Stimulated activated CD4-positive, alpha-beta T cell treated with anti-CD3 and anti-CD28 coated beads, Interleukin-12 subunit alpha, Interleukin-12 subunit beta, amount 100 ng/mL, for 48 hours (primary cell): ENCODE results near the gene ZFYVE1.

Experiments used
- DNase-seq, 3 donors: peaks; one replicate each; pipeline ENCODE4 v3.0.0-alpha.2; 2020; ENCODE audit warnings: low read depth in 2 of 3, low spot score in 1 of 3

ZFYVE1 gene

DNA sequence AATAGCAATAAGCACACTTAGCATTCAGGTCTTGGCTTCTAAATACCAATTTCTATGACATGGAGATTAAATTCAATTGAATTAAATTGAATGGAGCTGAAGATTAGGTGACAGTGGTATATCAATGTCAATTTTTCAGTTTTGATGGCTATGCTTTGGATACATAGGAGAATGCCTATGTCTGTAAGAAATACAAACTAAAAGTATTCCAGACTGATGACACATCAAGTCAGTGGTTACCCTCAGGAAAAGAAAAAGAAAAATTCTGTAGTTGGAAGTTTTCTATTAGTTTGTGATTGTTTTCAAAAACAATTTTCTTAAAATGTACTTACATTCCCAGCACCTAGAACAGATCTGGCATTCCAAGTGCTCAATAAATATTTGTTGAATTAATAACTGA is 105.5 kb downstream of the ZFYVE1 start:
- no peak for DNase-seq

DNA sequence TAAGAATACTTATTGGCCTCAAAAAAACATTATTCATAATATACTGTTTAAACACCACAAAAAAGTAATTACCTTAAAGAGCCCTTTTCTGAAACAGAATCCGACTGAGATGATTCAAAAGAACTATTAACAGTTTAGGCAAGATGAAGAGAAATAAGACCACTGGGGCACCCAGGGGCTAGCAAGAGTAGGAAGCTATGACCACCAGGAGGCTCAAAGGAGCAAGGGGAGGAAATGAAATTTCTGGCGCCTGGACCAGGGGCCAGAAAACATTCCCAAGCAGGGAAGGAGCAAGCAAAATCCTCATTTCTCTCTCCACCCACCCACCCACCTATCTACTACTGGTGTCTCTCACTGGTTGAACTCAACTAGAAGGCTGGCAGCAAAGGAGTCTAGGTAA is 106.9 kb downstream of the ZFYVE1 start:
- DNase-seq = no peak
